ENCODE results near the gene WDR73. TPM values are rescaled to one million over a fixed set of nuclear protein-coding genes. Genes with fewer than 3 reads are reported as not detected.

WDR73 gene
- total RNA-seq, 1 experiment from 2014 or later: 20.8 TPM

GRCh38 chr15:84697236-84697990 is 43.3 kb upstream of the WDR73 start:
- ATAC-seq (no peak), DNase-seq (no peak)
- Histone ChIP-seq H2AFZ (ENCODE audit: low read length) (no peak overlapping the region), H3K36me3 (ENCODE audit: low read depth, low read length) (peaks cover 5% of the 10 kb centered on the region; the same call in 1 of the 2 replicates), H3F3A (ENCODE audit: low read length, unreplicated experiment) (no peaks in the 10 kb centered on the region), H4K20me1 (ENCODE audit: low read length) (peaks cover 22% of the 10 kb centered on the region), H3K79me2 (ENCODE audit: low read length) (peaks cover 98% of the 10 kb centered on the region), H3K9me3 (ENCODE audit: low read length) (no peaks in the 10 kb centered on the region), H3K4me3 (ENCODE audit: low read length) (no peak overlapping the region), H3K4me1 (ENCODE audit: insufficient read depth, low read length) (no peaks in the 10 kb centered on the region), H3K9ac (ENCODE audit: low read length) (no peak overlapping the region), H3K27me3 (ENCODE audit: low read length) (no peaks in the 10 kb centered on the region), H3K9me2 (replicated peaks; ENCODE audit: low read length) (no peaks in the 10 kb centered on the region), H3K4me2 (ENCODE audit: low read length) (no peak overlapping the region), H3K27ac (ENCODE audit: low read length) (no peak overlapping the region)
- BruUV-seq (replicated peaks): no TSS peak
- CTCF ChIA-PET: no interaction called here
- POLR2A ChIA-PET (ENCODE audit: unreplicated experiment): no interaction called here
- TF ChIP-seq EZH2 (IDR thresholded peaks at IDR 0.05; ENCODE audit: low read length, unreplicated experiment) (no peak), CTCF (conservative IDR thresholded peaks at IDR 0.05; ENCODE audit: low read depth, low read length) (no peak), EZH2phosphoT487 (IDR thresholded peaks at IDR 0.05; ENCODE audit: borderline replicate concordance, low read length) (no peak)
- intact Hi-C loops (cut with micrococcal nuclease): no loop called here

GRCh38 chr15:84696757-84697156 is 42.7 kb upstream of the WDR73 start:
- Histone ChIP-seq H3K4me3 (ENCODE audit: low read length) (no peak overlapping the region), H3K27me3 (ENCODE audit: low read length) (no peaks in the 10 kb centered on the region), H3F3A (ENCODE audit: low read length, unreplicated experiment) (no peaks in the 10 kb centered on the region), H3K4me2 (ENCODE audit: low read length) (no peak overlapping the region), H3K27ac (ENCODE audit: low read length) (no peak overlapping the region), H3K9me3 (ENCODE audit: low read length) (no peaks in the 10 kb centered on the region), H2AFZ (ENCODE audit: low read length) (no peak overlapping the region), H3K4me1 (ENCODE audit: insufficient read depth, low read length) (no peaks in the 10 kb centered on the region), H3K36me3 (ENCODE audit: low read depth, low read length) (peaks cover 5% of the 10 kb centered on the region; the same call in 1 of the 2 replicates), H3K9ac (ENCODE audit: low read length) (no peak overlapping the region), H3K9me2 (replicated peaks; ENCODE audit: low read length) (no peaks in the 10 kb centered on the region), H3K79me2 (ENCODE audit: low read length) (peaks cover 98% of the 10 kb centered on the region), H4K20me1 (ENCODE audit: low read length) (peaks cover 22% of the 10 kb centered on the region)
- no TSS peak for BruUV-seq (replicated peaks)
- intact Hi-C loops (cut with micrococcal nuclease): no loop called here
- POLR2A ChIA-PET (ENCODE audit: unreplicated experiment): no interaction called here
- CTCF ChIA-PET: no interaction called here
- TF ChIP-seq CTCF (conservative IDR thresholded peaks at IDR 0.05; ENCODE audit: low read depth, low read length) (no peak), EZH2phosphoT487 (IDR thresholded peaks at IDR 0.05; ENCODE audit: borderline replicate concordance, low read length) (no peak), EZH2 (IDR thresholded peaks at IDR 0.05; ENCODE audit: low read length, unreplicated experiment) (no peak)
- no peak for DNase-seq
- ATAC-seq: no peak

GRCh38 chr15:84690342-84690741 is 36.3 kb upstream of the WDR73 start:
- no peak overlapping the region for H3K4me2 ChIP-seq (ENCODE audit: low read length)
- no peak overlapping the region for H3K27ac ChIP-seq (ENCODE audit: low read length)
- no peaks in the 10 kb centered on the region for H3K4me1 ChIP-seq (ENCODE audit: insufficient read depth, low read length)
- peaks cover 21% of the 10 kb centered on the region for H3K36me3 ChIP-seq (ENCODE audit: low read depth, low read length)
- ATAC-seq: no peak
- H3F3A ChIP-seq (ENCODE audit: low read length, unreplicated experiment): no peaks in the 10 kb centered on the region
- ChIA-PET CTCF (no interaction called here), POLR2A (ENCODE audit: unreplicated experiment) (no interaction called here)
- H3K79me2 ChIP-seq (ENCODE audit: low read length): peaks cover 49% of the 10 kb centered on the region
- H2AFZ ChIP-seq (ENCODE audit: low read length): no peak overlapping the region
- no peak for DNase-seq
- H3K27me3 ChIP-seq (ENCODE audit: low read length): no peaks in the 10 kb centered on the region
- no peaks in the 10 kb centered on the region for H3K9me2 ChIP-seq (replicated peaks; ENCODE audit: low read length)
- no peaks in the 10 kb centered on the region for H4K20me1 ChIP-seq (ENCODE audit: low read length)
- intact Hi-C loops (cut with micrococcal nuclease): no loop called here
- no TSS peak for BruUV-seq (replicated peaks)
- no peak overlapping the region for H3K4me3 ChIP-seq (ENCODE audit: low read length)
- TF ChIP-seq CTCF (conservative IDR thresholded peaks at IDR 0.05; ENCODE audit: low read depth, low read length): no peak
- H3K9me3 ChIP-seq (ENCODE audit: low read length): no peaks in the 10 kb centered on the region
- H3K9ac ChIP-seq (ENCODE audit: low read length): no peak overlapping the region

Data from PC-3 (cell line).